GM12878 (cell line): Measurements from ENCODE around the gene RPA3. TPM values are rescaled to one million over a fixed set of nuclear protein-coding genes. Genes with fewer than 3 reads are reported as not detected.
A peak's percentile ranks its signal among the peaks of the same experiment; 100 is the strongest.

Experiments used
- ATF3 ChIP-seq: IDR thresholded peaks from 2 replicates; pipeline ENCODE4 v1.6.1; 2011; ENCODE audit warnings: low read depth, mild to moderate bottlenecking, low read length, moderate library complexity, borderline replicate concordance; ENCODE audit errors: extremely low read depth
- ATF7 ChIP-seq: fragments of 450-650 bp; IDR thresholded peaks from 2 replicates; pipeline ENCODE4 v1.6.1; 2016; ENCODE audit warnings: low read depth, mild to moderate bottlenecking
- BHLHE40 ChIP-seq, 2 experiments: fragments of 450-650 bp in 1 of 2; IDR thresholded peaks; 2 replicates each; pipeline ENCODE4 v1.6.1; 2011 to 2017; ENCODE audit warnings: low read depth in 2 of 2, borderline replicate concordance in 1 of 2, improper control_type of control experiment in 1 of 2, low read length in 1 of 2, mild to moderate bottlenecking in 1 of 2
- EED ChIP-seq: sonication (generic); IDR thresholded peaks from 2 replicates; pipeline ENCODE4 v1.6.1; 2016; ENCODE audit warnings: antibody characterized with exemption, low read depth
- FOXM1 ChIP-seq: IDR thresholded peaks from 2 replicates; pipeline ENCODE4 v1.6.1; 2012; ENCODE audit warnings: low read depth, mild to moderate bottlenecking, inconsistent platforms, low read length, moderate library complexity
- IKZF2 ChIP-seq, 2 experiments: fragments of 450-650 bp; IDR thresholded peaks; 2 replicates each; pipeline ENCODE4 v1.6.1; 2017; ENCODE audit warnings: mild to moderate bottlenecking in 2 of 2, moderate library complexity in 2 of 2
- JUND ChIP-seq: IDR thresholded peaks from 2 replicates; pipeline ENCODE4 v1.6.1; 2012; ENCODE audit warnings: low read depth, mild to moderate bottlenecking, low read length, improper control_type of control experiment, moderate library complexity
- MTA2 ChIP-seq: fragments of 450-650 bp; IDR thresholded peaks from 2 replicates; pipeline ENCODE4 v1.6.1; 2016; ENCODE audit warnings: low read depth, mild to moderate bottlenecking, moderate library complexity
- MTA3 ChIP-seq: IDR thresholded peaks from 2 replicates; pipeline ENCODE4 v1.6.1; 2012; ENCODE audit warnings: low read length, inconsistent platforms, borderline replicate concordance
- MXI1 ChIP-seq: fragments of 150-350 bp; IDR thresholded peaks from 2 replicates; pipeline ENCODE4 v1.6.1; 2011; ENCODE audit warnings: low read depth, mild to moderate bottlenecking, inconsistent platforms, low read length, improper control_type of control experiment
- NBN ChIP-seq: fragments of 450-650 bp; IDR thresholded peaks from 2 replicates; pipeline ENCODE4 v1.6.1; 2016
- NFIC ChIP-seq: IDR thresholded peaks from 2 replicates; pipeline ENCODE4 v1.6.1; 2012; ENCODE audit warnings: low read depth, mild to moderate bottlenecking, inconsistent platforms, low read length, moderate library complexity
- PAX5 ChIP-seq: IDR thresholded peaks from 2 replicates; pipeline ENCODE4 v1.6.1; 2011; ENCODE audit warnings: low read depth, low read length, borderline replicate concordance
- PML ChIP-seq: IDR thresholded peaks from 2 replicates; pipeline ENCODE4 v1.6.1; 2012; ENCODE audit warnings: low read length, inconsistent platforms
- POLR2AphosphoS2 ChIP-seq: IDR thresholded peaks from 2 replicates; pipeline ENCODE4 v1.6.1; 2011; ENCODE audit warnings: low read depth, mild to moderate bottlenecking, low read length, improper control_type of control experiment, moderate library complexity
- RAD51 ChIP-seq: fragments of 450-650 bp; IDR thresholded peaks from 2 replicates; pipeline ENCODE4 v1.6.1; 2016; ENCODE audit warnings: moderate library complexity, mild to moderate bottlenecking, inconsistent platforms
- RUNX3 ChIP-seq: IDR thresholded peaks from 2 replicates; pipeline ENCODE4 v1.6.1; 2012; ENCODE audit warnings: low read length, inconsistent platforms
- SPI1 ChIP-seq: IDR thresholded peaks from 2 replicates; pipeline ENCODE4 v1.6.1; 2011; ENCODE audit warnings: low read depth, mild to moderate bottlenecking, low read length, moderate library complexity, borderline replicate concordance; ENCODE audit not compliant: insufficient read depth
- SUZ12 ChIP-seq: fragments of 200-600 bp; sonication (generic); IDR thresholded peaks from one replicate; pipeline ENCODE4 v1.6.1; 2018; ENCODE audit warnings: antibody characterized with exemption, mild to moderate bottlenecking; ENCODE audit not compliant: unreplicated experiment
- TCF3 ChIP-seq: IDR thresholded peaks from 2 replicates; pipeline ENCODE4 v1.6.1; 2012; ENCODE audit warnings: low read depth, mild to moderate bottlenecking, low read length, borderline replicate concordance; ENCODE audit not compliant: insufficient read depth
- USF1 ChIP-seq: IDR thresholded peaks from 2 replicates; pipeline ENCODE4 v1.6.1; 2011; ENCODE audit warnings: borderline replicate concordance, low read depth, mild to moderate bottlenecking, moderate library complexity, mixed read lengths, low read length; ENCODE audit not compliant: insufficient read depth; ENCODE audit errors: extremely low read length
- USF2 ChIP-seq: IDR thresholded peaks from 2 replicates; pipeline ENCODE4 v1.6.1; 2011; ENCODE audit warnings: low read depth, low read length, improper control_type of control experiment, borderline replicate concordance
- ZBED1 ChIP-seq: IDR thresholded peaks from 2 replicates; pipeline ENCODE4 v1.6.1; 2016; ENCODE audit warnings: borderline replicate concordance
- ZNF24 ChIP-seq: fragments of 450-650 bp; IDR thresholded peaks from 2 replicates; pipeline ENCODE4 v1.6.1; 2017; ENCODE audit warnings: antibody characterized with exemption, mild to moderate bottlenecking
- ZNF622 ChIP-seq: fragments of 450-650 bp; IDR thresholded peaks from 2 replicates; pipeline ENCODE4 v1.6.1; 2017; ENCODE audit warnings: mild to moderate bottlenecking, inconsistent platforms
- polyA plus RNA-seq, 11 experiments: library from polyadenylated mRNA; depleted of rRNA in 4 of 11; unstranded in 6 of 11; stranded (reverse) in 5 of 11; fragments of >200 nt; fragmentation: Nextera tagmentation in 4 of 11; fragmentation: Illumina TruSeq in 1 of 11; extraction: Ambion mirVana in 4 of 11; extraction: Trizol in 1 of 11; gene quantifications; 1 replicate in 1 of 11; 2 replicates in 10 of 11; pipeline versions ENCODE4 v1.2.1 to v1.2.3, GENCODE V29; 2011 to 2016; ENCODE audit warnings: inconsistent platforms in 2 of 11, missing spikeins in 2 of 11, low read depth in 1 of 11
- total RNA-seq, 4 experiments: library from RNA; depleted of rRNA in 3 of 4; stranded (reverse); fragments of >200 nt in 3 of 4; fragmentation: Illumina TruSeq in 1 of 4; extraction: Trizol in 1 of 4; gene quantifications; 2 replicates each; pipeline versions ENCODE4 v1.2.1 to v1.2.3, GENCODE V29; 2013 to 2021

Gene RPA3
- total and polyA plus RNA-seq, 10 of the 15 experiments (the other 5 are each of a cell fraction or from before 2014, with no cell fraction given) = 60.2 to 343 (median 112) TPM

- TF ChIP-seq NBN (peak; percentile 62; the same call in 1 of the 2 replicates), POLR2AphosphoS2 (no peak), BHLHE40 (IDR thresholded peaks at IDR 0.05; ENCODE audit: borderline replicate concordance in 1 of 2, low read depth in 2 of 2, low read length in 1 of 2) (peak; percentile 85 to 87), SPI1 (no peak), EED (0 out of 2 replicates have a peak, but pooled peaks have one; percentile 25), FOXM1 (peak; percentile 74; the same call in 1 of the 2 replicates), MTA2 (peak; percentile 73), ZBED1 (peak; percentile 81; the same call in 1 of the 2 replicates), ATF7 (peak; percentile 97), USF1 (no peak), TCF3 (peak; percentile 79), ZNF24 (peak; percentile 47; the same call in 1 of the 2 replicates), PAX5 (0 out of 2 replicates have a peak, but pooled peaks have one; percentile 23), RUNX3 (peak; percentile 95), PML (peak; percentile 48; the same call in 1 of the 2 replicates), IKZF2 (IDR thresholded peaks at IDR 0.05) (peak; percentile 27 to 38; a peak in 2 of 4 replicates), ZNF622 (no peak), SUZ12 (no peak), ATF3 (peak; percentile 41; the same call in 1 of the 2 replicates), RAD51 (peak; percentile 76), USF2 (no peak), NFIC (peak; percentile 77), MTA3 (0 out of 2 replicates have a peak, but pooled peaks have one; percentile 19), JUND (peak; percentile 75), MXI1 (peak; percentile 41; the same call in 1 of the 2 replicates)
These were observed 829 bp upstream of the RPA3 start (continued) for GRCh38 chr7:7719236-7719635.
